OCI-LY1 (cell line): Measurements from ENCODE around the gene HEPACAM.

Source experiments
- EZH2 ChIP-seq: fragments of 200-600 bp; sonication (generic), shearing (Covaris generic); IDR thresholded peaks from 2 replicates; pipeline ENCODE4 v1.8.0; 2017; ENCODE audit warnings: borderline replicate concordance, mixed run types, mild to moderate bottlenecking, antibody characterized with exemption, low read length, moderate library complexity, mixed read lengths
- TF ChIP-seq, protein P1 (sequence below): fragments of 200-600 bp; sonication (generic), shearing (Covaris generic); IDR thresholded peaks from 2 replicates; pipeline ENCODE4 v1.5.1; 2017; ENCODE audit warnings: mild to moderate bottlenecking, antibody characterized with exemption, low read length, moderate library complexity, mixed read lengths

DNA sequence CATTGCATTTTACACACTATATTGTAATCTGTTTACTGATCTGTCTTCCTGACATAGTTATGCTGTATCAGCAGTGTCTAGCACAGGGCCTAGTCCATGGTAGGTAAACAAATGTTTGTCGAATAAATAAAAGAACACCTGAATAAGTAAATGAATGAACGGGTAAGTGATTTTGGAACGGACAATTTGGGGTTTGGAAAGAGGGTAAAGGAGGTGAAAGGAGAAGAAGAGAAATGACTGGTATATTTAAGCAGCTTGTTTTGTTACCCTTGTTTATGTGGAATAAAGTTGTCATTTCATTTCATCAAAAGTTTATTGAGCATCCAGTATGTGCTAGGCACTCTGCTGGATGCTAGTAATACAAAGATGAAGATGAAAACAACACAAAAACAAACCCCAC, 16.9 kb downstream of the HEPACAM start, which contains the start of gene HEPN1:
- TF ChIP-seq, protein P1, sequence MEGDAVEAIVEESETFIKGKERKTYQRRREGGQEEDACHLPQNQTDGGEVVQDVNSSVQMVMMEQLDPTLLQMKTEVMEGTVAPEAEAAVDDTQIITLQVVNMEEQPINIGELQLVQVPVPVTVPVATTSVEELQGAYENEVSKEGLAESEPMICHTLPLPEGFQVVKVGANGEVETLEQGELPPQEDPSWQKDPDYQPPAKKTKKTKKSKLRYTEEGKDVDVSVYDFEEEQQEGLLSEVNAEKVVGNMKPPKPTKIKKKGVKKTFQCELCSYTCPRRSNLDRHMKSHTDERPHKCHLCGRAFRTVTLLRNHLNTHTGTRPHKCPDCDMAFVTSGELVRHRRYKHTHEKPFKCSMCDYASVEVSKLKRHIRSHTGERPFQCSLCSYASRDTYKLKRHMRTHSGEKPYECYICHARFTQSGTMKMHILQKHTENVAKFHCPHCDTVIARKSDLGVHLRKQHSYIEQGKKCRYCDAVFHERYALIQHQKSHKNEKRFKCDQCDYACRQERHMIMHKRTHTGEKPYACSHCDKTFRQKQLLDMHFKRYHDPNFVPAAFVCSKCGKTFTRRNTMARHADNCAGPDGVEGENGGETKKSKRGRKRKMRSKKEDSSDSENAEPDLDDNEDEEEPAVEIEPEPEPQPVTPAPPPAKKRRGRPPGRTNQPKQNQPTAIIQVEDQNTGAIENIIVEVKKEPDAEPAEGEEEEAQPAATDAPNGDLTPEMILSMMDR = no peak
- TF ChIP-seq EZH2 = no peak
